ENCODE measurements around the gene TPSD1. TPM values are rescaled to one million over a fixed set of nuclear protein-coding genes. Genes with fewer than 3 reads are reported as not detected.

Gene TPSD1
- total and polyA plus RNA-seq, 10 of the 15 experiments (the other 5 are each of a cell fraction or from before 2014, with no cell fraction given) = not detected

- Histone ChIP-seq H3K4me2 (ENCODE audit: control insufficient read depth, insufficient read depth) (no peak overlapping the region), H4K20me1 (ENCODE audit: control insufficient read depth, insufficient read depth) (no peaks in the 10 kb centered on the region), H3K79me2 (ENCODE audit: control insufficient read depth, insufficient read depth, low read length) (no peaks in the 10 kb centered on the region), H3K4me3 (no peak overlapping the region), H3K4me1 (ENCODE audit: control insufficient read depth, insufficient read depth, low read length) (peaks cover 10% of the 10 kb centered on the region), H3K9ac (ENCODE audit: control insufficient read depth, insufficient read depth, low read length) (no peak overlapping the region), H3K9me3 (replicated peaks; ENCODE audit: control insufficient read depth, insufficient read depth, low read length) (no peaks in the 10 kb centered on the region), H3K36me3 (ENCODE audit: control insufficient read depth in 2 of 2, insufficient read depth in 2 of 2, low read length in 1 of 2) (no peaks in the 10 kb centered on the region), H3K27ac (ENCODE audit: control insufficient read depth, insufficient read depth) (no peak overlapping the region), H3K27me3 (replicated peaks in 1 of 2; ENCODE audit: control insufficient read depth in 2 of 2, insufficient read depth in 2 of 2, low read length in 1 of 2) (no peaks in the 10 kb centered on the region), H2AFZ (ENCODE audit: control insufficient read depth, low read depth, low read length) (no peak overlapping the region)
- no peak for ATAC-seq
- BruUV-seq (replicated peaks) = no TSS peak
- ChIA-PET CTCF (interaction anchor here (1.1 to 1.7 kb wide), 2 partner anchors 9 to 160 kb away, joined by 3 to 7 read pairs; no protein-coding TSS in a partner anchor), SMC1A (ENCODE audit: uncharacterized antibody, unreplicated experiment) (no interaction called here), RAD21 (ENCODE audit: unreplicated experiment) (interaction anchor here (0.6 kb wide), 1 partner anchor 558 kb away, joined by 3 read pairs; no protein-coding TSS in a partner anchor), POLR2A (no interaction called here)
- intact Hi-C loops (cut with micrococcal nuclease; ENCODE audit: unreplicated experiment) = no loop called here
- peak; percentile 87; the same call in 1 of the 2 replicates for TF ChIP-seq ZNF24 (IDR thresholded peaks at IDR 0.05)
- no peak for TF ChIP-seq RUNX3 (IDR thresholded peaks at IDR 0.05; ENCODE audit: low read length)
- 59% methylated on average over 12 of the region's 12 CpGs for WGBS (ENCODE audit: insufficient coverage, insufficient replicate concordance, low lambda C conversion rate, missing lambda C conversion rate)
- FAIRE-seq = no peak
- DNase-seq (ENCODE audit: low read depth, low spot score) = no peak
- in situ Hi-C loops (cut with MboI) = no loop called here
Measured at GRCh38 chr16:1299868-1300203, 44.0 kb downstream of the TPSD1 start.

GRCh38 chr16:1300664-1301476 is 45.0 kb downstream of the TPSD1 start:
- DNase-seq (ENCODE audit: low read depth, low spot score) (no peak), FAIRE-seq (peak; percentile 54), ATAC-seq (peak; percentile 92)
- Histone ChIP-seq H2AFZ (ENCODE audit: control insufficient read depth, low read depth, low read length) (peak overlapping the region; percentile 67), H3K9me3 (replicated peaks; ENCODE audit: control insufficient read depth, insufficient read depth, low read length) (no peaks in the 10 kb centered on the region; the same call in 2 of the 3 replicates), H3K4me3 (no peak overlapping the region), H3K27ac (ENCODE audit: control insufficient read depth, insufficient read depth) (no peak overlapping the region), H3K4me1 (ENCODE audit: control insufficient read depth, insufficient read depth, low read length) (peaks cover 10% of the 10 kb centered on the region), H4K20me1 (ENCODE audit: control insufficient read depth, insufficient read depth) (no peaks in the 10 kb centered on the region), H3K36me3 (ENCODE audit: control insufficient read depth in 2 of 2, insufficient read depth in 2 of 2, low read length in 1 of 2) (no peaks in the 10 kb centered on the region), H3K4me2 (ENCODE audit: control insufficient read depth, insufficient read depth) (peak overlapping the region; percentile 64), H3K27me3 (replicated peaks in 1 of 2; ENCODE audit: control insufficient read depth in 2 of 2, insufficient read depth in 2 of 2, low read length in 1 of 2) (no peaks in the 10 kb centered on the region), H3K9ac (ENCODE audit: control insufficient read depth, insufficient read depth, low read length) (no peak overlapping the region), H3K79me2 (ENCODE audit: control insufficient read depth, insufficient read depth, low read length) (no peaks in the 10 kb centered on the region)
- intact Hi-C loops (cut with micrococcal nuclease; ENCODE audit: unreplicated experiment) (no loop called here), in situ Hi-C loops (cut with MboI) (no loop called here)
- POLR2A ChIA-PET = no interaction called here
- SMC1A ChIA-PET (ENCODE audit: uncharacterized antibody, unreplicated experiment) = no interaction called here
- RAD21 ChIA-PET (ENCODE audit: unreplicated experiment) = interaction anchor here (0.6 kb wide), 1 partner anchor 559 kb away, joined by 3 read pairs; no protein-coding TSS in a partner anchor
- CTCF ChIA-PET = interaction anchor here (1.1 to 1.7 kb wide), 3 partner anchors 10 to 159 kb away, joined by 3 to 7 read pairs (median 7); no protein-coding TSS in a partner anchor
- BruUV-seq (replicated peaks) = no TSS peak
- 14% methylated on average over 38 of the region's 42 CpGs for WGBS (ENCODE audit: insufficient coverage, insufficient replicate concordance, low lambda C conversion rate, missing lambda C conversion rate)
- no peak for TF ChIP-seq ELK1 (IDR thresholded peaks at IDR 0.05; ENCODE audit: low read depth, low read length)
- TF ChIP-seq ZNF217 (IDR thresholded peaks at IDR 0.05) = no peak
- TF ChIP-seq GATAD2B (conservative IDR thresholded peaks at IDR 0.05; ENCODE audit: low read depth) = peak; percentile 50; the same call in 1 of the 2 replicates
- TF ChIP-seq, protein P1, sequence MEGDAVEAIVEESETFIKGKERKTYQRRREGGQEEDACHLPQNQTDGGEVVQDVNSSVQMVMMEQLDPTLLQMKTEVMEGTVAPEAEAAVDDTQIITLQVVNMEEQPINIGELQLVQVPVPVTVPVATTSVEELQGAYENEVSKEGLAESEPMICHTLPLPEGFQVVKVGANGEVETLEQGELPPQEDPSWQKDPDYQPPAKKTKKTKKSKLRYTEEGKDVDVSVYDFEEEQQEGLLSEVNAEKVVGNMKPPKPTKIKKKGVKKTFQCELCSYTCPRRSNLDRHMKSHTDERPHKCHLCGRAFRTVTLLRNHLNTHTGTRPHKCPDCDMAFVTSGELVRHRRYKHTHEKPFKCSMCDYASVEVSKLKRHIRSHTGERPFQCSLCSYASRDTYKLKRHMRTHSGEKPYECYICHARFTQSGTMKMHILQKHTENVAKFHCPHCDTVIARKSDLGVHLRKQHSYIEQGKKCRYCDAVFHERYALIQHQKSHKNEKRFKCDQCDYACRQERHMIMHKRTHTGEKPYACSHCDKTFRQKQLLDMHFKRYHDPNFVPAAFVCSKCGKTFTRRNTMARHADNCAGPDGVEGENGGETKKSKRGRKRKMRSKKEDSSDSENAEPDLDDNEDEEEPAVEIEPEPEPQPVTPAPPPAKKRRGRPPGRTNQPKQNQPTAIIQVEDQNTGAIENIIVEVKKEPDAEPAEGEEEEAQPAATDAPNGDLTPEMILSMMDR (IDR thresholded peaks at IDR 0.05 in 2 of 3, conservative IDR thresholded peaks at IDR 0.05 in 1 of 3; ENCODE audit: control insufficient read depth in 2 of 3, extremely low read depth in 1 of 3, insufficient read depth in 1 of 3, low read depth in 3 of 3, low read length in 3 of 3) = peak; percentile 80 to 96 (median 83)
- no peak for TF ChIP-seq ZZZ3 (IDR thresholded peaks at IDR 0.05; ENCODE audit: control insufficient read depth, insufficient read length, low read depth)
- no peak for TF ChIP-seq JUNB (IDR thresholded peaks at IDR 0.05)
- TF ChIP-seq PKNOX1 (IDR thresholded peaks at IDR 0.05) = no peak
- TF ChIP-seq CBX3 (IDR thresholded peaks at IDR 0.05; ENCODE audit: borderline replicate concordance, low read depth) = no peak
- TF ChIP-seq PAX5 (IDR thresholded peaks at IDR 0.05; ENCODE audit: borderline replicate concordance, low read depth, low read length) = 0 out of 2 replicates have a peak, but pooled peaks have one; percentile 11
- TF ChIP-seq, protein P2, sequence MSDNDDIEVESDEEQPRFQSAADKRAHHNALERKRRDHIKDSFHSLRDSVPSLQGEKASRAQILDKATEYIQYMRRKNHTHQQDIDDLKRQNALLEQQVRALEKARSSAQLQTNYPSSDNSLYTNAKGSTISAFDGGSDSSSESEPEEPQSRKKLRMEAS (IDR thresholded peaks at IDR 0.05; ENCODE audit: low read depth, low read length) = 0 out of 2 replicates have a peak, but pooled peaks have one; percentile 42
